Epithelial cell of esophagus (primary cell): ENCODE results near the gene ATP7B.

Experiments
- DNase-seq: peaks from one replicate; pipeline ENCODE4 v3.0.0; 2010; ENCODE audit warnings: low read depth
- H3K4me3 ChIP-seq: 2 replicates; pipeline ENCODE4 v1.5.1; 2011; ENCODE audit warnings: mild to moderate bottlenecking, low read length, control low read depth
- CTCF ChIP-seq: IDR thresholded peaks from 2 replicates; pipeline ENCODE4 v1.5.1; 2011; ENCODE audit warnings: low read depth, mild to moderate bottlenecking, low read length, control low read depth, inconsistent platforms; ENCODE audit not compliant: insufficient read depth; ENCODE audit errors: missing control alignments

ATP7B gene

GRCh38 chr13:51895906-51896888, 115.1 kb downstream of the ATP7B start:
- peak; percentile 80 for TF ChIP-seq CTCF
- no peak overlapping the region for H3K4me3 ChIP-seq
- DNase-seq, result peak; percentile 58

DNA sequence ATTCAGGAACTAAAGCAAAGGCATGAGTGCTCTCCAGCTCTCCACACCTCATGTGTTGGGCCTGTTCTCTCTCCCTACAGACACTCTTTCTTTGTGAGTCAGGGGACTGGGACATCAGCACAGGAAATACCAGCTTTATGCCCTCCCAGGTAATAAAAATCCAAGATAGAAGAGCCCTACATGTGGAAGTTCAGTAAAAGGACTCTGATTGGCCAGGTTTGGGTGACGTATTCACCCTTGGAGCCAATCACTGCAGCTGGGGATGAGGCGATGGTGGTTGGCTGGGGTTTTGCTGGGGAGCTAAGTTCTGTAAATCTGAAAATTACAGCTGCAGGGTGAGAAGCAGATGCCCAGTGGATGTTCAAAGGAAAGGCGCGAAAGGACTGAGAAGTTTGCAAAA, 117.0 kb downstream of the ATP7B start:
- no peak for TF ChIP-seq CTCF
- DNase-seq, result no peak

GRCh38 chr13:51892657-51893056, 118.6 kb downstream of the ATP7B start:
- no peak for DNase-seq
- no peak for TF ChIP-seq CTCF
- no peak overlapping the region for H3K4me3 ChIP-seq

More for the DNA sequence above, 117.0 kb downstream of the ATP7B start:
- no peak overlapping the region for H3K4me3 ChIP-seq

DNA sequence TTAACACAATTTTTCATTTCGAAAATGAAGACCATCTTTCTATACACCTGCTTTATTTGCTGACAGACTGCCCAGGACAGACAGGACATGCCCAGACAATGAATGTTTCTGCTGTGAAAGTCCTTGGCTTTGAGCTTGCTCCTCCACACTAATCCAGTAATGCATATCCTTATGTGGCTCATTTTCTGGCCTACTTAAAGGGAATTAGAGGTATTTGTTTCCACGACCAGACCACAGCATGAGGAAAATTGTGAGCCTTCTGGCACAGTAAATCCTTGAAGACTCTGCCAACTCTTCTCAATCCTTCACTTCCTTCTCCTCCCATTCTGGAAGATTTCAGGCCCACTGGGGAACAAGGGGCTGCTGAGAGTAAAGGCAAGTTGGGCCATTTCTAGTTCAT, 123.8 kb downstream of the ATP7B start:
- DNase-seq, result peak; percentile 56
- no peak overlapping the region for H3K4me3 ChIP-seq
- TF ChIP-seq CTCF, result no peak

GRCh38 chr13:51885651-51886050, 125.6 kb downstream of the ATP7B start:
- no peak overlapping the region for H3K4me3 ChIP-seq
- TF ChIP-seq CTCF, result no peak
- no peak for DNase-seq

DNA sequence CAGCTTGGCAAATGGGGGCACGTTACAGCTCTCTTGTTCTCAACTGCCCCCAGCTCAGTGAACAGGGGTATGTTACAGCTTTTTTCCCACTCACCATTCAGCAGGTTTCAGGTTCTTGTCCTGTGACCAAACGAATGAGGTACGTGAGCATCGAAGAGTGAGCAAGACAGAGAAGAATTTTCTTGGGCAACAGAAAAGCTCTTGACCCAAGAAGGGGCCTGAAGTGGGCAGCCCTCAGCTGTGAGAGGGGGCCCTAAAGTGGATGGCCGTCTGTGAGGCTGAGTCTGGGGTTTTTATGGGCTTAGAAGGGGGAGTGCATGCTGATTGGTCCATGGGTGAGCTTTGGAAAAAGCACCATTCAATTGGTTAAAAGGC, 128.0 kb downstream of the ATP7B start:
- TF ChIP-seq CTCF, result no peak
- H3K4me3 ChIP-seq, result no peak overlapping the region
- DNase-seq, result no peak
